Suprapubic skin (tissue), 4 donors: ENCODE results near the gene ST7.

ENCODE experiments used
- EP300 ChIP-seq: sonication (generic); formaldehyde crosslinking; IDR thresholded peaks from one replicate; pipeline ENCODE4 v1.6.1; 2017; ENCODE audit warnings: antibody characterized with exemption
- POLR2AphosphoS5 ChIP-seq, 3 donors: sonication (generic); formaldehyde crosslinking; IDR thresholded peaks; one replicate each; pipeline ENCODE4 v1.6.1; 2017; ENCODE audit warnings: antibody characterized with exemption in 3 of 3
- TF ChIP-seq, protein P1 (sequence below), 2 donors: fragments of 200-600 bp in 1 of 2; fragments of 450-650 bp in 1 of 2; sonication (generic) in 1 of 2; IDR thresholded peaks; one replicate each; pipeline ENCODE4 v1.5.1; 2016 to 2019; ENCODE audit warnings: antibody characterized with exemption in 2 of 2, mild to moderate bottlenecking in 1 of 2, moderate library complexity in 1 of 2

GRCh38 chr7:117225536-117225935 is 272.2 kb downstream of the ST7 start:
- TF ChIP-seq POLR2AphosphoS5 (IDR thresholded peaks at IDR 0.05) (no peak), EP300 (no peak)
- TF ChIP-seq, protein P1, sequence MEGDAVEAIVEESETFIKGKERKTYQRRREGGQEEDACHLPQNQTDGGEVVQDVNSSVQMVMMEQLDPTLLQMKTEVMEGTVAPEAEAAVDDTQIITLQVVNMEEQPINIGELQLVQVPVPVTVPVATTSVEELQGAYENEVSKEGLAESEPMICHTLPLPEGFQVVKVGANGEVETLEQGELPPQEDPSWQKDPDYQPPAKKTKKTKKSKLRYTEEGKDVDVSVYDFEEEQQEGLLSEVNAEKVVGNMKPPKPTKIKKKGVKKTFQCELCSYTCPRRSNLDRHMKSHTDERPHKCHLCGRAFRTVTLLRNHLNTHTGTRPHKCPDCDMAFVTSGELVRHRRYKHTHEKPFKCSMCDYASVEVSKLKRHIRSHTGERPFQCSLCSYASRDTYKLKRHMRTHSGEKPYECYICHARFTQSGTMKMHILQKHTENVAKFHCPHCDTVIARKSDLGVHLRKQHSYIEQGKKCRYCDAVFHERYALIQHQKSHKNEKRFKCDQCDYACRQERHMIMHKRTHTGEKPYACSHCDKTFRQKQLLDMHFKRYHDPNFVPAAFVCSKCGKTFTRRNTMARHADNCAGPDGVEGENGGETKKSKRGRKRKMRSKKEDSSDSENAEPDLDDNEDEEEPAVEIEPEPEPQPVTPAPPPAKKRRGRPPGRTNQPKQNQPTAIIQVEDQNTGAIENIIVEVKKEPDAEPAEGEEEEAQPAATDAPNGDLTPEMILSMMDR (IDR thresholded peaks at IDR 0.05): no peak
